GM18508 (cell line): Measurements from ENCODE around the gene EYA2.

Source experiments
- ATAC-seq: cut with Tn5 transposase; IDR thresholded peaks from one replicate; pipeline ENCODE4 v1.9.1; 2021; ENCODE audit warnings: moderate number of reproducible peaks; ENCODE audit not compliant: insufficient read depth, unreplicated experiment

The EYA2 gene

DNA sequence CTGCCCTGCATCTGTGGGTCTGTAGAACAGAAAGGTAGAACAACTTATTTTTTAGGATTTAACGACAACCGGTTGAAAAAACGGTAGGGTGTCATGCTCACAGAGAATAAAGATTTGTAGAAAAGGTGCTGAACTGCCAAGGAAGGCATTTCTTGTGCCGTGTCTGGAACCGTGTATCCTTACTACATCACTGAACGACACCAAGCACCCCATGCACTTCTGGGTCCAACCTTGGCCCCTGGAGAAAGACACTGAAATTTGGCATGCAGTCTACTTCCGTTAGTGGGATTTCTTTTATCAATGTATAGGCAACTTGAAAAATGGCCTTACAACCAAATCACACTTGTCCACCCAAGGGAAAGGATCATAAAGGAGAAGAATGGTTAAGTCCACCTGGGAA lies 316.4 kb downstream of the EYA2 start:
- no peak for ATAC-seq

DNA sequence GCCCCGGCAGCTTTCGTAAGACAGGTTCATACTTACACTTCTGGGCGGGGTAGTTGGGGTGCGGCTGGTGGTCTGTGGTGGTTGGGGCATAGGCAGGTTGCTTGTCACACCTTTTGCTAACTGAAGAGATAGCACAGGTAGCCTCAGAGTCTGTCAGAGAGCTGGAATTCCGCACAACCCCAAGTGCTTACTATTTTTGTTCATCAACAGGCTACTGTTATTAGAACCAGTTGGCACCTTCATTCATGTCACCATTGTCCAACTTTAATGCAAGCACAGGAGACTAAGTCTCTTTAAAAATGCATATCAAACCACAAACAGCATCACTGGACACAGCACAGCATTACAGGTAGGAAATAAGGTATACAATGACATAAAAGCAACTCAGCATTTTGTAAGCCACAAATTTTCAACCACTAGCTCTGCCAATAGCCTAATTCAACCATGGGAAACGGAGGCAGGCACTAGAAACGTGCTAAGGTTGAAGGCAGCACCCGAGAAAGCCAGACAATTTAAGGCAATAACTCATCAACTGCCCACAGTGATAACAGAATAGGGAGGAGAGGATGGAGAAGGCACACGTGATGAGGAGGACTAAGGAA lies 318.1 kb downstream of the EYA2 start:
- ATAC-seq = no peak

DNA sequence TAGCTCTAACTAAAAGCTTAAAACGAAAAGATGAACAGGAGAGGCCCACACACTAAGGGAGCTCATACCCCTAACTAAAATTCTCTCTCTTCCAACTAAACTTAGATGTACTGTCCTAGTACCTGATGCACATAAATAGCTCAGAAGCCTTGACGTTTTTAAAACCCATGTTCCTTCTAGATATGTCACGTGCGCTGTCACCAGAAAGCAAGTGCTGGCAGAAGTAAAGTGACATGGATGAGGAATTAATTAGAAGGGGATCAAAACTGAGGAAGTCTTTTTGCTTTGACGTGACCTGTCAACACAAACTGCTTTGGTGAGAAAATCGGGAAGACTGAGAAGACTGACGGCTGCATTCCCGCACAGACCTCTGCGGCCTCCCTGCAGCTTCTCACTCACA lies 319.3 kb downstream of the EYA2 start:
- no peak for ATAC-seq

DNA sequence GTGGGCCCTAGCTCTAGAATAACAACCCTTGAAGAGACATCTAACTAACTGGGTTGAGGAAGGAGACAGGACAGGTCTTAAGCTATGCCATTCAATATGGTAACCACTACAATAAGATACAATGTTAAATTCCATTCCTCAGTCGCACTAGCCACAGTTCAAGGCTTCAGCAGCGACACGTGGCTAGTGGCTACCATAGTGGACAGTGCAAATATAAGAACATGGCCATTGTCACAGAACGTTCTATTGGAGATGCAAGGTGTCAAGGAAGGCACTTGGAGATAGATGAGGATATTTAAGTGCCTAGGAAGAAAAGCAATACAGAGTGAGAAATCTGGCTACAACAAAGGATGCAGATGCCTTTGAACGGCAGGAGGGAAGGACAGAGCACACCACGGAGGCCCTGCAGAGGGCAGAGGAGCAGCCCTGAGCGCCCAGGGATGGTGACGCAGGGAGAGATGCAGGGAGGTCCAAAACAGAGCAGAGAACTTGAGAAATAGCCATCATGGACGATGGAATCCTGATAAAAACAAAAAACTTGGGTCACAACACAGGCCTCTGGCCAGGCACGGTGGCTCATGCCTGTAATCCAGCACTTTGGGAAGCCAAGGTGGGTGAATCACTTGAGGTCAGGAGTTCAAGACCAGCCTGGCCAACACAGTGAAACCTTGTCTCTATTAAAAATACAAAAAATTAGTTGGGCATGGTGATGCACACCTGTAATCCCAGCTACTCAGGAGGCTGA lies 321.2 kb downstream of the EYA2 start:
- no peak for ATAC-seq

DNA sequence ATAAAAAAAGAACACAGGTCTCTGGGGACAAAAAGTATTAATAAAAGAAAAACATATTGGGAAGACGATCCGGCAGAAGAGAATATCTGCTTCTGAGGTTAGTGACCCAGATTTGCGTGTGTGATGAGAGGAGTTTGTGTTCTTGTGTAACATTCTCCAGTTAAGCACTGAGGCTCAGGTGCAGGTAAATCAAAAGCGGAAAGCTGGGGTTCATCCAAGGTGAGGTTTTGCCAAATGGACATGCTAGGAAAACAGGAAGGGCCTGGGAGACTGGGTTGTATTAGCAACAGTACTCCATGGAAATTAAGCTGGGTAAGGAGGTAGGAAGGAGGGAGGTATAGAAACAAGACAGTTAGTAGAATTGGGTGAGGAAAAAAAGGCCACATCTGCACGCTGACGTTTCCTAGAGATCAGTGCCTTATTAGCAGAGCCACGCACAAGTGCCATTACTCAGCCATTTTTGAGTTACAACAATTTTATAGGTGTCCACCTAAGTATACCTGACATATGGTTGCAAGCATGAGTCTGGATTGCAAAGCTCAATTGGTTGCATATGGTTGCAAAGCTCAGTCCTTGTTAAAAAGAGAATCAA lies 322.3 kb downstream of the EYA2 start:
- ATAC-seq = no peak

DNA sequence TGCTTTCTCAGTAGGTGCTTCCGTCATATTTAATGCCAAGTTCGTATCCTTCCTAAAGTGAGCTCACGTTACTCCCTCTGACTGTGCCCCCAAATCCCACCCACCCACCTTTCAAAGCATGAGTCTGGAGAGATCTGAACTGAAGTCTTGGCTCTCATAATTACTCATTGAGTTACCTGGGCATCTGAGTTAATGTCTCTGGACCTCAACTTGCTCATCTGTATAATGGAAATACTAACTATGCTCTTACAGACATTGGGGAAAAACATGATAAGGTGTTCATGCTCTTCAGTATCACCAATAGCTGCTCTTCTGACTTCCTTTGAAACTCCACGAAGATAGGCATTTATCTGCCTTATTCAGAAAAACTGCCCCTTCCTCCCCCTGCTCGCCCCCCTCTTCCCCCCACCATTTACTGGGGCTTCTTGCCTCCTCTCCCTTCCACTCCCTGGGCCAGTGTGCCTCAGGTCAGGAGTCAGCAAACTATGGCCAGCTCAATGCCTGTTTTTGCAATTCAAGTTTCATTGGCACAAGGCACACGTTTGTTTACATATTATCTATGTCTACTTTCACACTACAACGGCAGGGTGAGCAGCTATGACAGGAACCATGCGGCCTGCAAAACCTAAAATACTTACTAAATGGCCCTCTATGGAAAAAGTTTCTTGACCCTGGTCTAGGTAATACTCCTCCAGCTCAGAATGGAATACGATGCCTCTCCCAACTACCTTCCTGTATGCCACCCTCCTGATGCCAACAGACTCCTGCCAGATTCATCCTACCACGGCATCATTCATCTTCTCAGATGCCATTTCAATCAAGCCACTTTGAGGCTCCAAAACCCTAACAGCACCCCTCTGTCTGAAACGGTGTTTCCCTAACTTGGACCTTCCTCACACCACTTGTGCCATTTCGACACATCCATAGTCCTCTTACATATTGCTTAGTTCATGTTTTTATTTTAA lies 323.1 kb downstream of the EYA2 start:
- no peak for ATAC-seq

DNA sequence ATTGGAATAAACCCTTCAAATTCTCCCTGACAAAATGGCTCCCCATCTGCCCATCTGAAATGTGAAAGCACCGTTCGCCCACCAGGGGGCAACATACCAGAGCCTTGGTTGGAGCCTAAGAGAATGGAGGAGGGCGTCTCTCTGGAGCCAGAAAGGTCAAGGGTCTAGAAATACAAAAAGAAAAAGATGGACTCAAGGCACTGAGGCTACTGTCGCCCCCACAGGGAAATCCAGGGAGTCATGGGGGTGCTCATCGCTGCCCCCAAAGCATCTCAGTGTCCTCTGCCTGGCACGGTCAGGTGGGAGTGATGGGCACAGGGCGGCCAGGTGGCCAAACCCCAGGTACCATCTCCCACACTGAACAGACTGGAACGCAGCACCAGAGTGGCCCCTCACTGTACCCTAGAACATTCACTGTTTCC lies 325.5 kb downstream of the EYA2 start:
- ATAC-seq = no peak

DNA sequence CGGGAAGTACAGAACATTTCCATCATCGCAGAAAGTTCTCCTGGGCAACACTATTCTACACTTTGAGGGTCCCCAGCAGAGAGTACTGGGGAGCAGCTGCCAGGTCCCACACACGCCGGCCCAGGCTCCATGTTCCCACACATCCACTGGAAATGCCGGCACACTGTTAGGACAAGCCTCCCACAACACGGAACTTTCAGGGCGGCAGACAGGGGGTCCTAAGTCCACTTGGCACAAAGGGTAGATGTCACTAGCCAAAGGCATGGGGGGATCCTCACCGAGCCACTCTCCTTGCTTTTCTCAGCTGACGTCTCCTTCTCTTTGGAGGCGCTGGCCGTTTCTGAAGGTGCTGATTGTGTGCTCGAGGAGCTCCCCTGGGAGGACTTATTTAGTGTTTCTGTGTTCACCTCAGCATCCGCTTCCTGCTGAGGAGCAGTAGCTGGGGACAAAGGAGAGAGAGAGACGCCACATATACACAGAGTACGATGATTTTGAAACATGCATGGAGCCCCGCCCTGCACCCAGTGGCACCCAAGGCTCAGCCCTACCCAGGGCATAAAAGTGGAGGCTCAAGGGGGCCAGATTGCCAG lies 326.5 kb downstream of the EYA2 start:
- ATAC-seq = no peak

DNA sequence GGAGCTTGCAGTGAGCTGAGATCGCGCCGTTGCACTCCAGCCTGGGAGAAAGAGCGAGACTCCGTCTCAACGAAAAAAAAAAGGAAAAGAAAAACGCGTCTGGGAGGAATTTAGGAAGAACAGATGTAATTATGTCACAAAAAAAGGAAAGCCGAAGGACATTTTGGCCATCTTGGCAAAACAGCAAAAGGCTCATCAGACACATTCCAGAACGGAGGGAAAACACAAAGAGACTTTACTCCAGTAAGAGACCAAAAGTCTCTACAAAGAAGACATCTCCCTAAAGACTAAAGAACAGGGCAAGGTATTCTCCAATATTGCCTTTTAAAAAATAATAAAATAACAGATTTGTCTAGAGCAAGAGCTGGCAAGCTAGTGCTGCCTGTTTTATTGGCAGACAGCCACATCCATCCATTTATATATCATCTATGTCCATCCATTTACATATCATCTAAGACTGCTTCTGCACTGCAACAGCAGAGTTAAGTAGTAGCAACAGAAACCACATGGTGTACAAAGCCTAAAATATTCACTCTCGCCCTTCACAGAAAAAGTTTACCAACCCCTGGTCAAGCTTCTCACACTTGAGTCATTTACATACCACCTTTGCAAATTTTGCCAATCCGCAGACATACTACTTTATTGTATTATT lies 328.0 kb downstream of the EYA2 start:
- ATAC-seq = no peak

DNA sequence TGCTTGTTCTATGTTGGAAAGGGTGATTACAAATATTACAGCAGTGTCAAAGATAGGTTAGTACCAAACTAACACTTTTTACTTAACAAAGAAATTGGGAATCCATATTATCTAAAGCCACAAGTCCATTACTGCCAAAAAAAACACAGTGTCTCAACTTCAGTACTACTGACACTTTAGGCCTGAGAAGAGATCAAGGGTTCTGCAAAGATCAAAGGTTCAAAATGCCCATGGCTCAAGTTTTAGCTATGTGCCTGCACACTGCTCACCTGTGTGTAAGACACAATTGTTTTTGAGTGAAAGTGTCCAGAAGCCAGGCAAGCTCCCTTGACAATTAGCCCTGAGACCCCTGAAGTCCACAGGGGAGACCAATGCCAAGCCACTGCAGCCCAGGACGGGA lies 329.3 kb downstream of the EYA2 start:
- ATAC-seq = no peak

DNA sequence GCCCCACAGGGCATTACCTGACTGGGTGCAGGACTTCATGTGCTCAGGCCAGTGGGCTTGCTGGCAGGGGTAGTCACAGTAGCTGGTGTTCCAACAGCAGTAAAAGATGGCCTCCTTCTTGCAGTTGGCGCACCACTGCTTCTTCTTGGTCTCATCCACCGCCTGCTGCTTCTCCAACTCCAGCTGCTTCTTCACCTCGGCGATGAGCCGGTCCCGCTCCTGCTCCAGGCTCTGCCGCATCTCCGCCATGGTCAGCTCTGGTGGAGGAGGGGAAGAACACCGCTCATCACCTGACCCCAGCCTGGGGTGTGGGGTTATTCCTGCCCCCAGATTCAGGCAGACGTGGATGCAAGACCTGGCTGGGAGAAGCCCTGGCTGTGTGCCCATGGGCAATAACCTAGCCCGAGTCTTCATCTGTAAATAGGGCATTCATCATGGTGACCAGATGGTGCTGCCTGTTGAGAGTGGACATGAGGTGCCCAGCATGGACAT lies 329.7 kb downstream of the EYA2 start:
- ATAC-seq = no peak

DNA sequence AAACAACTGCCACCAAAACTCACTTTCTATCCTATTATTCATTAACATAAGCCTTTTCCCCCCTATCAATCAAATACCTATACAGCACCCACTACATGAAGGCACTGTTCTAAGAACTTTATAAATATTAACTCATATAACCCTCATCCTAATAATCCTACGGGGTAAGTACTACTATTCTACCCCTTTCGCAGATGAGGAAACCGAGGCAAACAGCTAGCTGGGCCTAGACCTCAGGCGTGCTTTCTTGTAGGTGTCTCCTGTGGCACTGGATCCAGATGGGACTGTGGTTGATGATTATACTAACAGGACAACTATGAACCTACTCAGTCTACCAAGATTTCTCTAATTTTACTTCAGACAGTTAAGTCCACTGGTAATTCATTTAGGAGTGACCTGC lies 330.2 kb downstream of the EYA2 start:
- ATAC-seq = no peak

DNA sequence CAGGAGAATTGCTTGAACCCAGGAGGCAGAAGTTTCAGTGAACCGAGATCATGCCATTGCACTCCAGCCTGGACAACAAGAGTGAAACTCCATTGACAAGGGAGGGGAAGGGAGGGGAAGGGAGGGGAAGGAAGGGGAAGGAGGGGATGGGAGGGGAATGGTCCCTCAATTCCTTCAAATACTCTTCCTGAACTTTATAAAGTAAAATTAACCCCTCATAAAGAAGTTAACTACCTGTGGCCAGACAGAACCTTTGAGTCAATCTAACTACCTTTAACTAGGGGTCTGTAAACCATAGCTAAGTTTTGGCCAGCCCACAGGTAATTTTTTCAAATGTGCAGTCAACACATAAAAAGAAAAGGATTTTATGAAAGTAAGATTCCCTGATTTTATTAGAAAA lies 330.8 kb downstream of the EYA2 start:
- ATAC-seq = no peak

DNA sequence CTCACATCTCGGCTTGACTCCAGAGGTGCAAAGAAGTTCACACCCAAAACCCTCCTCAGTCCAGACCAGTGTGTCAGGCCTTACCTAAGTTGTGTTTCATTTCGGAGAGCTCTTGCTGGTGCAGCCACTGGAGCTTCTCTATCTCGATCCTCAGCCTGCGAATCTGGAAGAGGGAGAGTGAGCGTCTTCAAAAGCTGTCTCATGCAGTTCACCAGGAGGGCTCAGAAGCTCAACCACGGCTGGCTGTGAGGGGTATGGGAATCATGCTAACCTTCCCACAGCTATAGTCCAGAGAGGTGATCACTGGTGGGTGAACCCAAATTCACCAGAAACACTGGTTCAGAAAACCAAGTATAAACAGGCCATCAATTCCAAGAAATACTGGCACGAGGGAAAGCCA lies 332.5 kb downstream of the EYA2 start:
- ATAC-seq = no peak

DNA sequence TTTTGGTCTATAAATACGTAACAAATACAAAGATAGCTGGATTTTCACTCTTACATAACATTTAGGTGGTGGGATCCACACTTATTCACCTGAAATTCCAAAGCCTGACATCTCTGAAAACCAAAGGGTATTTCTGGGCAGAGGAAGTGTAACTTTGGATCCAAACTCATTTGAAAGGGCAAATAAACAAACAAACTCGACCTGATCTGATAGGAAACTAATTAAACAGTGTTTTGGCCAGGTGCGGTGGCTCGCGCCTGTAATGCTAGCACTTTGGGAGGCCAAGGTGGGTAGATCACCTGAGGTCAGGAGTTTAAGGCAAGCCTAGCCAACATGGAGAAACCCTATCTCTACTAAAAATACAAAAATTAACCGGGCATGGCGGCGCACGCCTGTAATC lies 332.9 kb downstream of the EYA2 start:
- no peak for ATAC-seq

DNA sequence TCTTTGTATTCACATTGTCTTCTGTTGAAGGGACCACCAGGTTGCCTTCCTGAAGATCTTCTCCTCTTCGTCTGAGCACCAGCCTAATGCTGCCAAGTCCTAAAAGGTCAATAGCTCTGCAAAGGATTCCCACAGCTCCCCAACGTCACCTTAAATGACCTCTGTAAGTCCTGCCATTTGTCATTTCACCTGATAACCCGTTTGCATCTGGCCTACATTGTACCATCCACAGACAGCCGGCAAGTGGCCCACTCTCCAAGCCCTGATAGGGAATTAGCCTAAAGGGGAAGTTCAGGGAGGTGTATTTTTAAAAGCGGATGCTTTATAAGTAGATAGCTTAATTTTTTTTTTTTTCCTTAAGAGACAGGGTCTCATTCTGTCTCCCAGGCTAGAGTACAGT lies 334.0 kb downstream of the EYA2 start:
- ATAC-seq = no peak

DNA sequence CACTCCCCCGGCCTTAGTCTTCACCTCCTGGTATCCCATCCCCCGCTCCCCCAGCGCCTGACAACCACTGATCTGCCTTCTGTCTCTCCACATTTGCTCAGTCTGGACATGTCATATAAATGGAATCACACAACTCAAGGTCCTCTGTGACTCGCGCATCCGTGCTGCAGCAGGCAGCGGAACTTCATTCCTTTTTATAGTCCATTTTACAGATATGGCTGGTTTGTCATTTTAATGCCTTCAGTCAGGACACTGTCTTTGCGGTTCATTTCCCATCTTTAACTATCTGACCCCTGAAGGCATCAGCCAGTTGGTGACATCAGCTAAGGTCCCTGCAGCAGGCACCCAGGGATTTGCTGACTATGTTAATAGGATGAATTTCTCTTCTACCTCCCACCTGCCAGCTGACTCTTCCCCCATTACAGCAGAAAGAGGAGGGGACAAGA lies 336.2 kb downstream of the EYA2 start:
- ATAC-seq = no peak

DNA sequence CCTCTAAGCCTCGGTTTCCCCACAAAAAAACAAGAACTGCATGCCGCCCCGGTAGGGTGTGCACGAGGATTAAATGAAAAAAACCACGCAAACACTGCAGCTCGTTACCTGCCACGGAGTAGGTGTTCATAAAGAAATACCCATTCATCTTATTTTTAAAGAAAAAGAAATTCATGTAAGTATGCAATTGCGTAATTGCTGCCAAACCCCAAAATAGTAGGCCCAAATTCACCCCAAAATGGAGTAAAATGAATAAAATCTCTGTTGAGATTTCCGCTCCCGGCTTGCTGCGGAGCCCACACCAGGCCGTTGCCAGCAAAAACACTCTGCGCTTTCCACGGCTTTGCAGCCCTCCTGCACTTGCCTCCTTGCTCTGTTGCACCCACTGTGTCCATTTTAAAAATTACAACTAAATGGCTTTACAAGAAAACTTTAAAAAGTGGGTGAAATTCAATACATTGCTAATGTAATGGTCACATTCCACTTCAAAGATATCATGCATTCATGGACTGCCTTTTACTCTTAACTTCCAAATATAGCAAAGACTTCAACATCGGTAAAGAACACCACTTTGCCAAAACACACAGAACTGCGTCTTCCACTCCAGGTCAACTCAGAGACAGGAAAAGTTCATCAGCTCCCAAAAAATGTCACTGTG lies 336.9 kb downstream of the EYA2 start:
- no peak for ATAC-seq

DNA sequence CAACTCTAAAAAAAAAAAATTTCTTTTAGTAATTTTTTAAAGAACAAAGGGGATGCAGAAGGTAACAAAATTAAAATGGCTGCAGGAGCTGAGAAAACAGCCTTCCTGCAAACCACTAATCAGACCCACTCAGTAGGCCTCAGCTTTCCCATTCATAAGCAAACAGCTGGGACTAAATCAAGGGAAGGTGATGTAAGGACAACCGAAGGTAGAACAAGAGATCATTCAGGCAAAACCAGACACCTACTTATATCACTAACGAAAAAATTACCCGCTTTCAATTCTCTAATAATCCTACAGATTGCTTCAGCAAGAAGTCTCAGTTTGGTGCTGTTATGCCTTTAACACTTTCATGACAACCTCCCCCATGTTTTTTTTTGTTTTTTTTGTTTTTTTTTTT lies 337.9 kb downstream of the EYA2 start:
- no peak for ATAC-seq
